Measurements from ENCODE around the gene LRTM2.
"Not testable (repeated sequence)": the region's sequence is repeated elsewhere in the genome, so short reads cannot be mapped to it uniquely, and the experiment has no call there.

DNA sequence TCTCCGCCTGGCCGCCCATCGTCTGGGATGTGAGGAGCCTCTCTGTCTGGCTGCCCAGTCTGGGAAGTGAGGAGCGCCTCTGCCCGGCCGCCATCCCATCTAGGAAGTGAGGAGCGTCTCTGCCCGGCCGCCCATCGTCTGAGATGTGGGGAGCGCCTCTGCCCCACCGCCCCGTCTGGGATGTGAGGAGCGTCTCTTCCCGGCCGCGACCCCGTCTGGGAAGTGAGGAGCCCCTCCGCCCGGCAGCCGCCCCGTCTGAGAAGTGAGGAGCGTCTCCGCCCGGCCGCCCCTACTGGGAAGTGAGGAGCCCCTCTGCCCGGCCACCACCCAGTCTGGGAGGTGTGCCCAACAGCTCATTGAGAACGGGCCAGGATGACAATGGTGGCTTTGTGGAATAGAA is 2.4 kb upstream of the LRTM2 start:
- TF ChIP-seq, protein P1, sequence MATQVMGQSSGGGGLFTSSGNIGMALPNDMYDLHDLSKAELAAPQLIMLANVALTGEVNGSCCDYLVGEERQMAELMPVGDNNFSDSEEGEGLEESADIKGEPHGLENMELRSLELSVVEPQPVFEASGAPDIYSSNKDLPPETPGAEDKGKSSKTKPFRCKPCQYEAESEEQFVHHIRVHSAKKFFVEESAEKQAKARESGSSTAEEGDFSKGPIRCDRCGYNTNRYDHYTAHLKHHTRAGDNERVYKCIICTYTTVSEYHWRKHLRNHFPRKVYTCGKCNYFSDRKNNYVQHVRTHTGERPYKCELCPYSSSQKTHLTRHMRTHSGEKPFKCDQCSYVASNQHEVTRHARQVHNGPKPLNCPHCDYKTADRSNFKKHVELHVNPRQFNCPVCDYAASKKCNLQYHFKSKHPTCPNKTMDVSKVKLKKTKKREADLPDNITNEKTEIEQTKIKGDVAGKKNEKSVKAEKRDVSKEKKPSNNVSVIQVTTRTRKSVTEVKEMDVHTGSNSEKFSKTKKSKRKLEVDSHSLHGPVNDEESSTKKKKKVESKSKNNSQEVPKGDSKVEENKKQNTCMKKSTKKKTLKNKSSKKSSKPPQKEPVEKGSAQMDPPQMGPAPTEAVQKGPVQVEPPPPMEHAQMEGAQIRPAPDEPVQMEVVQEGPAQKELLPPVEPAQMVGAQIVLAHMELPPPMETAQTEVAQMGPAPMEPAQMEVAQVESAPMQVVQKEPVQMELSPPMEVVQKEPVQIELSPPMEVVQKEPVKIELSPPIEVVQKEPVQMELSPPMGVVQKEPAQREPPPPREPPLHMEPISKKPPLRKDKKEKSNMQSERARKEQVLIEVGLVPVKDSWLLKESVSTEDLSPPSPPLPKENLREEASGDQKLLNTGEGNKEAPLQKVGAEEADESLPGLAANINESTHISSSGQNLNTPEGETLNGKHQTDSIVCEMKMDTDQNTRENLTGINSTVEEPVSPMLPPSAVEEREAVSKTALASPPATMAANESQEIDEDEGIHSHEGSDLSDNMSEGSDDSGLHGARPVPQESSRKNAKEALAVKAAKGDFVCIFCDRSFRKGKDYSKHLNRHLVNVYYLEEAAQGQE (IDR thresholded peaks at IDR 0.05) = not testable (repeated sequence)
- TF ChIP-seq, protein P2, sequence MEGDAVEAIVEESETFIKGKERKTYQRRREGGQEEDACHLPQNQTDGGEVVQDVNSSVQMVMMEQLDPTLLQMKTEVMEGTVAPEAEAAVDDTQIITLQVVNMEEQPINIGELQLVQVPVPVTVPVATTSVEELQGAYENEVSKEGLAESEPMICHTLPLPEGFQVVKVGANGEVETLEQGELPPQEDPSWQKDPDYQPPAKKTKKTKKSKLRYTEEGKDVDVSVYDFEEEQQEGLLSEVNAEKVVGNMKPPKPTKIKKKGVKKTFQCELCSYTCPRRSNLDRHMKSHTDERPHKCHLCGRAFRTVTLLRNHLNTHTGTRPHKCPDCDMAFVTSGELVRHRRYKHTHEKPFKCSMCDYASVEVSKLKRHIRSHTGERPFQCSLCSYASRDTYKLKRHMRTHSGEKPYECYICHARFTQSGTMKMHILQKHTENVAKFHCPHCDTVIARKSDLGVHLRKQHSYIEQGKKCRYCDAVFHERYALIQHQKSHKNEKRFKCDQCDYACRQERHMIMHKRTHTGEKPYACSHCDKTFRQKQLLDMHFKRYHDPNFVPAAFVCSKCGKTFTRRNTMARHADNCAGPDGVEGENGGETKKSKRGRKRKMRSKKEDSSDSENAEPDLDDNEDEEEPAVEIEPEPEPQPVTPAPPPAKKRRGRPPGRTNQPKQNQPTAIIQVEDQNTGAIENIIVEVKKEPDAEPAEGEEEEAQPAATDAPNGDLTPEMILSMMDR (IDR thresholded peaks at IDR 0.05; ENCODE audit: low read depth, low read length, missing input control) = not testable (repeated sequence)
- TF ChIP-seq, protein P3, sequence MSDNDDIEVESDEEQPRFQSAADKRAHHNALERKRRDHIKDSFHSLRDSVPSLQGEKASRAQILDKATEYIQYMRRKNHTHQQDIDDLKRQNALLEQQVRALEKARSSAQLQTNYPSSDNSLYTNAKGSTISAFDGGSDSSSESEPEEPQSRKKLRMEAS (IDR thresholded peaks at IDR 0.05) = not testable (repeated sequence)
- not testable (repeated sequence) for TF ChIP-seq JUND (IDR thresholded peaks at IDR 0.05); RAD21 (IDR thresholded peaks at IDR 0.05); SP1 (IDR thresholded peaks at IDR 0.05); YY1 (IDR thresholded peaks at IDR 0.05); TAF1 (conservative IDR thresholded peaks at IDR 0.05); NR2F2 (IDR thresholded peaks at IDR 0.05); EGR1 (IDR thresholded peaks at IDR 0.05; ENCODE audit: low read depth in 2 of 2); FOXA1 (IDR thresholded peaks at IDR 0.05)

Data from liver (tissue), 3 donors.